Astrocyte (in vitro differentiated cells and primary cell): ENCODE measurements around the gene NMNAT3. TPM values are rescaled to one million over a fixed set of nuclear protein-coding genes. Genes with fewer than 3 reads are reported as not detected.

Experiments used
- DNase-seq: peaks from one replicate; pipeline ENCODE4 v3.0.0-alpha.2; 2010; ENCODE audit warnings: low read depth
- FAIRE-seq: peaks from 2 replicates; lab custom pipeline; 2011; peaks lifted over from hg19 to GRCh38; lab: Jason Lieb, UNC
- H2AFZ ChIP-seq: 2 replicates; pipeline ENCODE4 v1.6.0; 2012; ENCODE audit warnings: low read depth, low read length, inconsistent platforms
- H3K27ac ChIP-seq: 2 replicates; pipeline ENCODE4 v1.5.1; 2011; ENCODE audit warnings: low read depth, low read length, inconsistent platforms
- H3K27me3 ChIP-seq: 2 replicates; pipeline ENCODE4 v1.6.0; 2011; ENCODE audit warnings: low read length, inconsistent platforms; ENCODE audit not compliant: insufficient read depth
- H3K36me3 ChIP-seq: 2 replicates; pipeline ENCODE4 v1.5.1; 2011; ENCODE audit warnings: low read length, inconsistent platforms; ENCODE audit not compliant: insufficient read depth
- H3K4me1 ChIP-seq: 2 replicates; pipeline ENCODE4 v1.5.1; 2011; ENCODE audit warnings: low read length, inconsistent platforms; ENCODE audit not compliant: insufficient read depth
- H3K4me2 ChIP-seq: 2 replicates; pipeline ENCODE4 v1.6.0; 2012; ENCODE audit warnings: low read length, inconsistent platforms
- H3K4me3 ChIP-seq: 2 replicates; pipeline ENCODE4 v1.5.1; 2011; ENCODE audit warnings: low read depth, mild to moderate bottlenecking, low read length, inconsistent platforms; ENCODE audit not compliant: insufficient read depth
- H3K79me2 ChIP-seq: 2 replicates; pipeline ENCODE4 v1.6.0; 2012; ENCODE audit warnings: mild to moderate bottlenecking, low read length, inconsistent platforms; ENCODE audit not compliant: insufficient read depth
- H3K9ac ChIP-seq: 2 replicates; pipeline ENCODE4 v1.6.0; 2012; ENCODE audit warnings: mild to moderate bottlenecking, low read length, inconsistent platforms
- H3K9me3 ChIP-seq: 2 replicates; pipeline ENCODE4 v1.5.1; 2012; ENCODE audit warnings: low read depth, mild to moderate bottlenecking, low read length, inconsistent platforms; ENCODE audit not compliant: insufficient read depth
- H4K20me1 ChIP-seq: 2 replicates; pipeline ENCODE4 v1.6.0; 2012; ENCODE audit warnings: low read length, inconsistent platforms; ENCODE audit not compliant: insufficient read depth
- H3K27ac Mint-ChIP-seq: one replicate; pipeline ENCODE4 v1.8.0; 2021; ENCODE audit warnings: mild to moderate bottlenecking, mixed read lengths; ENCODE audit not compliant: unreplicated experiment
- H3K27me3 Mint-ChIP-seq: one replicate; pipeline ENCODE4 v1.8.0; 2021; ENCODE audit warnings: low read depth, mixed read lengths; ENCODE audit not compliant: unreplicated experiment
- H3K36me3 Mint-ChIP-seq: one replicate; pipeline ENCODE4 v1.8.0; 2021; ENCODE audit warnings: low read depth, mixed read lengths; ENCODE audit not compliant: unreplicated experiment
- H3K4me1 Mint-ChIP-seq: one replicate; pipeline ENCODE4 v1.8.0; 2021; ENCODE audit warnings: low read depth, mixed read lengths; ENCODE audit not compliant: unreplicated experiment
- H3K4me3 Mint-ChIP-seq: one replicate; pipeline ENCODE4 v1.8.0; 2021; ENCODE audit warnings: mild to moderate bottlenecking, moderate library complexity, mixed read lengths; ENCODE audit not compliant: unreplicated experiment
- H3K9me3 Mint-ChIP-seq: one replicate; pipeline ENCODE4 v1.8.0; 2021; ENCODE audit warnings: mild to moderate bottlenecking, mixed read lengths; ENCODE audit not compliant: unreplicated experiment
- CTCF ChIP-seq: IDR thresholded peaks from 2 replicates; pipeline ENCODE4 v1.5.1; 2011; ENCODE audit warnings: low read depth, mild to moderate bottlenecking, inconsistent platforms, low read length, moderate library complexity; ENCODE audit not compliant: insufficient read depth
- EZH2 ChIP-seq: IDR thresholded peaks from 2 replicates; pipeline ENCODE4 v1.6.1; 2012; ENCODE audit warnings: mild to moderate bottlenecking, low read length, inconsistent platforms; ENCODE audit not compliant: insufficient read depth
- total RNA-seq: library from RNA; stranded (reverse); gene quantifications from 2 replicates; pipeline ENCODE4 v1.2.1, GENCODE V29; 2021

The NMNAT3 gene
- total RNA-seq, 1 donor from 2014 or later, result 1.3 TPM

GRCh38 chr3:139668332-139668731, 9.4 kb downstream of the NMNAT3 start:
- Mint-ChIP-seq H3K27ac (no peak overlapping the region), H3K4me1 (peaks cover 5% of the 10 kb centered on the region), H3K27me3 (peaks cover 16% of the 10 kb centered on the region), H3K4me3 (no peak overlapping the region), H3K9me3 (peaks cover 3% of the 10 kb centered on the region), H3K36me3 (no peaks in the 10 kb centered on the region)
- no peak overlapping the region for H2AFZ ChIP-seq
- no peaks in the 10 kb centered on the region for H4K20me1 ChIP-seq
- DNase-seq, result no peak
- no peaks in the 10 kb centered on the region for H3K27me3 ChIP-seq
- H3K27ac ChIP-seq, result no peak overlapping the region
- H3K9ac ChIP-seq, result no peak overlapping the region
- H3K4me1 ChIP-seq, result no peaks in the 10 kb centered on the region
- TF ChIP-seq CTCF (no peak), EZH2 (no peak)
- no peaks in the 10 kb centered on the region for H3K9me3 ChIP-seq
- no peaks in the 10 kb centered on the region for H3K36me3 ChIP-seq
- H3K79me2 ChIP-seq, result no peaks in the 10 kb centered on the region
- no peak overlapping the region for H3K4me2 ChIP-seq
- H3K4me3 ChIP-seq, result no peak overlapping the region
- no peak for FAIRE-seq

- DNase-seq (no peak), FAIRE-seq (no peak)
- no peaks in the 10 kb centered on the region for H3K79me2 ChIP-seq
- H3K4me3 Mint-ChIP-seq, result no peak overlapping the region
- no peaks in the 10 kb centered on the region for H3K9me3 ChIP-seq
- peaks cover 3% of the 10 kb centered on the region for H3K9me3 Mint-ChIP-seq
- H3K4me1 ChIP-seq, result no peaks in the 10 kb centered on the region
- H3K4me2 ChIP-seq, result no peak overlapping the region
- peaks cover under 1% of the 10 kb centered on the region for H3K4me1 Mint-ChIP-seq
- no peaks in the 10 kb centered on the region for H3K36me3 ChIP-seq
- no peak overlapping the region for H3K9ac ChIP-seq
- TF ChIP-seq CTCF (no peak), EZH2 (no peak)
- H3K36me3 Mint-ChIP-seq, result no peaks in the 10 kb centered on the region
- no peak overlapping the region for H3K27ac Mint-ChIP-seq
- peaks cover 4% of the 10 kb centered on the region for H3K27me3 Mint-ChIP-seq
- no peaks in the 10 kb centered on the region for H3K27me3 ChIP-seq
- no peak overlapping the region for H2AFZ ChIP-seq
- no peak overlapping the region for H3K27ac ChIP-seq
- no peaks in the 10 kb centered on the region for H4K20me1 ChIP-seq
- no peak overlapping the region for H3K4me3 ChIP-seq
Observed at GRCh38 chr3:139664958-139665357, 12.8 kb downstream of the NMNAT3 start.

GRCh38 chr3:139660269-139660668, 17.5 kb downstream of the NMNAT3 start:
- Histone ChIP-seq H3K36me3 (no peaks in the 10 kb centered on the region), H2AFZ (no peak overlapping the region), H3K27ac (no peak overlapping the region), H3K4me3 (no peak overlapping the region), H3K9ac (no peak overlapping the region), H3K4me1 (no peaks in the 10 kb centered on the region), H4K20me1 (no peaks in the 10 kb centered on the region), H3K4me2 (no peak overlapping the region), H3K79me2 (no peaks in the 10 kb centered on the region), H3K9me3 (no peaks in the 10 kb centered on the region), H3K27me3 (peaks cover 2% of the 10 kb centered on the region)
- peaks cover 5% of the 10 kb centered on the region for H3K9me3 Mint-ChIP-seq
- no peaks in the 10 kb centered on the region for H3K36me3 Mint-ChIP-seq
- TF ChIP-seq CTCF (no peak), EZH2 (no peak)
- H3K27me3 Mint-ChIP-seq, result peaks cover 12% of the 10 kb centered on the region
- DNase-seq, result no peak
- H3K4me3 Mint-ChIP-seq, result no peak overlapping the region
- FAIRE-seq, result no peak
- H3K4me1 Mint-ChIP-seq, result no peaks in the 10 kb centered on the region
- H3K27ac Mint-ChIP-seq, result no peak overlapping the region
